Measurements from ENCODE around the gene MEGF6.

The MEGF6 gene

DNA sequence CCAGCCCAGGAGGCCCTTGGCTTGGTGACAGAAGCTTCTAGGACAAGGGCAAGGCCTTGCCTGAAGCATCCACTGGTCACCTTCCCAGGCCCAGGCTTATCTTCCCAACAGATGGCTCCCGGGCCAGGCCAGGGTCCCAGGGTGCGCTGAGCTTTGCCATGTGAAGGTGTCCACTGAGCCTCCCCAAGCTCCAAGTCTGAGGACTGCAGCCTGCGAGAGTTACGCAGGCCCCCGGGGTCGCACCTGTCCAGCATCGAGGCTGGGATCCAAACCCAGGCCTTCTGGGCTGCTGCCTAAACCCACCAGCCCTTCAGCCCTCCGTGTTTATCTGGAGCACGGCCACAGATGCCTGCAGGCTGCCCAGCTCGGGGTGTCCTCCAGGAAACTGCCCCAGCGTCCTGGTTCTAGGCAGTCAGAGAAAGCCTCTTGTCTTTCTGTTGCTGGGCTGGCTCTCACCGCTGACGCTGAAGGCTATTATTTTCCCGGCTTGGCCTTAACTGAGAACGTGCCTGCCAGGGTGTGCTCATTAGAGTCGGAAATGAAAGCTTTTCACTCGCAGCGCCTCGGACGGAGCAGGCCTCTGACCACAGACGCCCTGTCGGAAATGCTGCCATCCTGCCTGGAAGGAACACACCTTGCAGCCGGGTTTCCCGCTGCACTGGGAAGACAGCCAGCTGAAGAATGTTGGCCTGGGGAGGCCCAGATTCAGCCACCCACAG is 71.4 kb downstream of the MEGF6 start:
- CTCF ChIA-PET = interaction anchor here (0.6 to 1.2 kb wide), 3 partner anchors 10 to 79 kb away, joined by 3 read pairs; no protein-coding TSS in a partner anchor
- POLR2A ChIA-PET = no interaction called here
- TF ChIP-seq, protein P1, sequence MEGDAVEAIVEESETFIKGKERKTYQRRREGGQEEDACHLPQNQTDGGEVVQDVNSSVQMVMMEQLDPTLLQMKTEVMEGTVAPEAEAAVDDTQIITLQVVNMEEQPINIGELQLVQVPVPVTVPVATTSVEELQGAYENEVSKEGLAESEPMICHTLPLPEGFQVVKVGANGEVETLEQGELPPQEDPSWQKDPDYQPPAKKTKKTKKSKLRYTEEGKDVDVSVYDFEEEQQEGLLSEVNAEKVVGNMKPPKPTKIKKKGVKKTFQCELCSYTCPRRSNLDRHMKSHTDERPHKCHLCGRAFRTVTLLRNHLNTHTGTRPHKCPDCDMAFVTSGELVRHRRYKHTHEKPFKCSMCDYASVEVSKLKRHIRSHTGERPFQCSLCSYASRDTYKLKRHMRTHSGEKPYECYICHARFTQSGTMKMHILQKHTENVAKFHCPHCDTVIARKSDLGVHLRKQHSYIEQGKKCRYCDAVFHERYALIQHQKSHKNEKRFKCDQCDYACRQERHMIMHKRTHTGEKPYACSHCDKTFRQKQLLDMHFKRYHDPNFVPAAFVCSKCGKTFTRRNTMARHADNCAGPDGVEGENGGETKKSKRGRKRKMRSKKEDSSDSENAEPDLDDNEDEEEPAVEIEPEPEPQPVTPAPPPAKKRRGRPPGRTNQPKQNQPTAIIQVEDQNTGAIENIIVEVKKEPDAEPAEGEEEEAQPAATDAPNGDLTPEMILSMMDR (IDR thresholded peaks at IDR 0.05; ENCODE audit: control extremely low read depth, extremely low read depth, low read depth, missing control alignments) = no peak

DNA sequence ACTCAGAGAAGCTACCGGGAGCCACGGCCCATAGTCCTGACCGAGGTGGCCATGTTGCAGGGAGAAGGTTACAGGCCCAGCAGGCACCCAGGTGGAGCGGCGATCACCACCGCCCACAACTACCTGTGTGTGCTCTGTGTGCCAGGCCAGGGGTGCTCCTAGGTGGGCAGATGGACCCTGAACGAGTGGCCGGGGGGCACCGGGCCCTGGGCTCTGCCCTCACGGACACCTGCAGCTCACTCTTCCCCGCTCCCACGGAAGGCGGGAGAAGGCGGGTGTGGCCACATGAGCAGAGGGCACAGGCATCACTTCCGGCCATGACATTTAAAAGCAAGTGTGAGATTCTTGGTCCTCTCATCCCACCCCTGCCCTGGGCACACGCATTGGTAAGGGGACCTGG is 73.9 kb downstream of the MEGF6 start:
- ChIA-PET POLR2A (no interaction called here), CTCF (no interaction called here)
- TF ChIP-seq, protein P1 (IDR thresholded peaks at IDR 0.05; ENCODE audit: control extremely low read depth, extremely low read depth, low read depth, missing control alignments) = no peak
- no peak for DNase-seq (ENCODE audit: extremely low spot score)

More for the DNA sequence above, 71.4 kb downstream of the MEGF6 start:
- no peak for DNase-seq (ENCODE audit: extremely low spot score)

DNA sequence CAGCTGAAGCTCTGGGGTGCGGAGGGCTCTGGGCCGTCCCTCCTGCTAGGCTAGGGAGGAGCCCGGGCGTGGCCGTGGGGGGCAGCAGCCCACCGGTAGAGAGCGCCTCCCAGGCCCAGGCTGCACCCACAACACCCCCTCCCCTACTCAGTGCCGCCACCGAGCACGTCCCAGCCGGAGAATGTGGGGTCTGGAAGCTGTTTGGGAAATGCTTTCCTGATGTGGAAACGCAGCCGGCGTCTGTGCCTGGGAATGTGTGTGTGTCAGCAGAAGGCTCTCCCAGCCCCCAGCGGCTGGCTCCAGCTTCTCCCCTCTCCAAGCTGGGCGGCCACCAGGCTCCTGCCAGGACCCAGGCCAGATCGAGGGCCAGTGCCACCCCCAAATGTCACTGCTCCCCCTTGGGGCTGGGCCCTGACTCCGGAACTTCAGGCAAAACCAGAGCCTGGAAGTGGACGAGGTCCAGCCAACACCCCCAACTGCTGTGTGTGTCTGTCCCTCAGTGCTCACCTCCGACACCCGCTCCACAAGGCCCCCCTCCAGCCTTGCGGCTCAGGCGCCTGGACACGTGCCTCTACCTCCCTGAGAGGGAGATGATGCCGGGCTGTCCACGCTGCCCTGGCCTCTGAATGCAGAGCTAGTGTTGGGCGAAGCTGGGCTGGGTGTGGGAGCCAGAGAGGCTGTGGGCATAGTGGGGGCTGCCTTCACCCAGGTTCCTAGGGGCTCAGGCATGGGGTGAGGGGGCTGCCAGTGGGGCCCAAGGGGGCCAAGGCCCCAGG is 74.7 kb downstream of the MEGF6 start:
- POLR2A ChIA-PET = no interaction called here
- TF ChIP-seq, protein P1 (IDR thresholded peaks at IDR 0.05; ENCODE audit: control extremely low read depth, extremely low read depth, low read depth, missing control alignments) = no peak
- CTCF ChIA-PET = no interaction called here
- no peak for DNase-seq (ENCODE audit: extremely low spot score)

DNA sequence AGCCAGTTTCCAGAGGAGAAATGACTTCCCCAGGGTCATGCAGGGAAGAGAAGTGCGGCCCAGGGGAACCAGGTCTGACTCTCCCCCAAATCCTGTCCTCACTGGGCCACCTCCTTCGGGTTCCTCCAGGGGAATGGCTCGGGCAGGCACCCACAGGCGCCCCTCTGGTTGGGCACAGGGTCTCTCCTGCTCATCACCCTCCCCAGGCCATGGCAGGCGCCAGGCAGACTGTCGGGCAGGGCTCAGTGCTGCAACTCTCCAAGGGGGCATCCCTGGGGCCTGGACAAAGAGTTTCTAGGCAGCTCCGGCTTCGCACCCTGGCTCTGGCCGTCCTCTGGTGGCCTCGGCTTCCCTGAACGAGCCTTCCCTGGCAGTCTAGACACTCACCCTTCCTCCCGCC is 75.6 kb downstream of the MEGF6 start:
- ChIA-PET CTCF (no interaction called here), POLR2A (no interaction called here)
- TF ChIP-seq, protein P1 (IDR thresholded peaks at IDR 0.05; ENCODE audit: control extremely low read depth, extremely low read depth, low read depth, missing control alignments) = no peak
- DNase-seq (ENCODE audit: extremely low spot score) = no peak

DNA sequence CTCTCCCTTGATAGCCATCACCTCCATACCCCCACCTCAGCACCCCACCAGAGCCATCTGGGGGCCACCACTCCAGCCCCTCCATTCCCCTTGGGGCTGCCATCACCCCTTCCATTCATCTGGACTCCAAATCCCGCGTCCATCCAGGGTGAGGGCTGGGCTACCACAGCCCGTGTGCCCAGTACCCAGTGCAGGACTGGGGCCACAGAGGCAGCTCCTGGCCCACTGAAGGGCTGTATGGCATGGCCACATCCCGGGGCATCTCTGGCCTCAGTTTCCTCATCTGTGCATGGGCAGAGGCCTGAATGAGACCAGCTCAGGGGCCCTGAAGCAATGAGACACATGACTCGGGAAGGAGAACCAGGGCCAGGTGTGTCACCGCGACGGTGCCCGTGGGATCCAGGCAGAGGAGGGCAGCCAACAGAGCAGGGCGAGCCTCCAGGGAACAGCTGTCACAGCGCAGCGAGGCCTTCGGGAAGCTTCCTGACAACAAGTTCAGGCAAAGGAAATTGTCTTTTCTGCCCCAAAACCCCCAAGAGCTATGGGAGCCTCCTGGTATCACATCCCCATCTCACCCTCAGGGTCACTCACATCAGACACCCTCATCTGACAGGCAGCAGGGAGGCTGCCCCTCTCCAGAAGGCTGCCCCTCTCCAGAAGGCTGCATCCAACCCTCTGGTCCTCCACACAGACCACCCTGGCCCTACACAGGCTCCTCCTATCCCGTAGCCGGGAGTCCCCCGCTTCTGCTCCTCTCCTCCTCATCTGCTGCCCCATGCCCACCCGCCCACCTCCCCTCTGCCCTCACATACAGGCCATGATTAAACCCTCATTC is 76.3 kb downstream of the MEGF6 start:
- ChIA-PET POLR2A (no interaction called here), CTCF (no interaction called here)
- TF ChIP-seq, protein P1 (IDR thresholded peaks at IDR 0.05; ENCODE audit: control extremely low read depth, extremely low read depth, low read depth, missing control alignments) = no peak
- DNase-seq (ENCODE audit: extremely low spot score) = no peak
